Fibroblast of lung (primary cell): Measurements from ENCODE around the gene HECW1.

Source experiments
- EZH2 ChIP-seq: IDR thresholded peaks from 2 replicates; pipeline ENCODE4 v1.5.1; 2012; ENCODE audit warnings: low read length, control low read depth, mild to moderate bottlenecking; ENCODE audit errors: missing control alignments
- TF ChIP-seq, protein P1 (sequence below), 2 donors: IDR thresholded peaks in 1 of 2; conservative IDR thresholded peaks in 1 of 2; 1 replicate in 1 of 2; 2 replicates in 1 of 2; pipeline ENCODE4 v1.5.1; 2011 to 2012; ENCODE audit warnings: low read length in 2 of 2, control low read depth in 1 of 2, inconsistent platforms in 1 of 2, low read depth in 1 of 2, mild to moderate bottlenecking in 1 of 2

DNA sequence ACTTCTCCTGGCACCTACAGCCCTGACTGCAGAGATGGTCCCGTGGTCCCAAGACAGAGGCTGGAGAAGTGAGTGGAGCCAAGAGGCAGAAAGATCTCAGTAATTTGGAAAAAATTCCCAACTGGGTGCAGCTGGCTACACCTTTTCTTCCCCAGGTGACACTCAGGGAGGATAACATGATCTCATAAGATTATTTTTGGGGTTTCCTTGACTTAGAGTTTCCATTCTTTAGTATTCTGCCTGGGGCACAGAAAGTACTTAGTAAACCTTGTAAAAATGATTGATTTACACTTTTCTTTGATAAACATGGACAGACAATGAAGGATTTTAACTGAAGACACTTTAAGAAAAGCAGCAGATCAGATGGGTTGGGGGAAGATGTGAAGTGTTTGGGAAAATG, 38.6 kb downstream of the HECW1 start:
- TF ChIP-seq, protein P1, sequence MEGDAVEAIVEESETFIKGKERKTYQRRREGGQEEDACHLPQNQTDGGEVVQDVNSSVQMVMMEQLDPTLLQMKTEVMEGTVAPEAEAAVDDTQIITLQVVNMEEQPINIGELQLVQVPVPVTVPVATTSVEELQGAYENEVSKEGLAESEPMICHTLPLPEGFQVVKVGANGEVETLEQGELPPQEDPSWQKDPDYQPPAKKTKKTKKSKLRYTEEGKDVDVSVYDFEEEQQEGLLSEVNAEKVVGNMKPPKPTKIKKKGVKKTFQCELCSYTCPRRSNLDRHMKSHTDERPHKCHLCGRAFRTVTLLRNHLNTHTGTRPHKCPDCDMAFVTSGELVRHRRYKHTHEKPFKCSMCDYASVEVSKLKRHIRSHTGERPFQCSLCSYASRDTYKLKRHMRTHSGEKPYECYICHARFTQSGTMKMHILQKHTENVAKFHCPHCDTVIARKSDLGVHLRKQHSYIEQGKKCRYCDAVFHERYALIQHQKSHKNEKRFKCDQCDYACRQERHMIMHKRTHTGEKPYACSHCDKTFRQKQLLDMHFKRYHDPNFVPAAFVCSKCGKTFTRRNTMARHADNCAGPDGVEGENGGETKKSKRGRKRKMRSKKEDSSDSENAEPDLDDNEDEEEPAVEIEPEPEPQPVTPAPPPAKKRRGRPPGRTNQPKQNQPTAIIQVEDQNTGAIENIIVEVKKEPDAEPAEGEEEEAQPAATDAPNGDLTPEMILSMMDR (conservative IDR thresholded peaks at IDR 0.05 in 1 of 2, IDR thresholded peaks at IDR 0.05 in 1 of 2; ENCODE audit: low read depth in 1 of 2, low read length in 2 of 2), result no peak
- no peak for TF ChIP-seq EZH2
